ENCODE data around the gene C1QTNF6. TPM values are rescaled to one million over a fixed set of nuclear protein-coding genes. Genes with fewer than 3 reads are reported as not detected.

C1QTNF6 gene
- total RNA-seq, 1 experiment from 2014 or later: 6.3 TPM

GRCh38 chr22:37148742-37149665 is 39.0 kb downstream of the C1QTNF6 start:
- POLR2A ChIA-PET (ENCODE audit: low non-redundant PET): no interaction called here
- no TSS peak for BruUV-seq (replicated peaks)
- intact Hi-C loops (cut with micrococcal nuclease; ENCODE audit: unreplicated experiment): no loop called here
- DNase-seq (ENCODE audit: low spot score): no peak
- H3K36me3 ChIP-seq (ENCODE audit: insufficient read depth, low read length, poor library complexity, severe bottlenecking): no peaks in the 10 kb centered on the region
- no peak overlapping the region for H3K4me3 ChIP-seq (ENCODE audit: low read depth, low read length, poor library complexity, severe bottlenecking)
- no peaks in the 10 kb centered on the region for H3K9me3 ChIP-seq (ENCODE audit: low read depth, low read length, poor library complexity, severe bottlenecking)
- H3K27ac ChIP-seq (ENCODE audit: low read depth, low read length, poor library complexity, severe bottlenecking): no peak overlapping the region
- H3K27me3 ChIP-seq (replicated peaks; ENCODE audit: insufficient read depth, low read depth, low read length, poor library complexity): no peaks in the 10 kb centered on the region
- peaks cover 3% of the 10 kb centered on the region for H3K4me1 ChIP-seq (ENCODE audit: insufficient read depth, low read length, poor library complexity, severe bottlenecking)
- TF ChIP-seq CTCF (conservative IDR thresholded peaks at IDR 0.05; ENCODE audit: low read depth, low read length) (no peak), EZH2 (IDR thresholded peaks at IDR 0.05; ENCODE audit: borderline replicate concordance, low read depth, low read length, poor library complexity, severe bottlenecking) (no peak)
- CTCF ChIA-PET: no interaction called here

DNA sequence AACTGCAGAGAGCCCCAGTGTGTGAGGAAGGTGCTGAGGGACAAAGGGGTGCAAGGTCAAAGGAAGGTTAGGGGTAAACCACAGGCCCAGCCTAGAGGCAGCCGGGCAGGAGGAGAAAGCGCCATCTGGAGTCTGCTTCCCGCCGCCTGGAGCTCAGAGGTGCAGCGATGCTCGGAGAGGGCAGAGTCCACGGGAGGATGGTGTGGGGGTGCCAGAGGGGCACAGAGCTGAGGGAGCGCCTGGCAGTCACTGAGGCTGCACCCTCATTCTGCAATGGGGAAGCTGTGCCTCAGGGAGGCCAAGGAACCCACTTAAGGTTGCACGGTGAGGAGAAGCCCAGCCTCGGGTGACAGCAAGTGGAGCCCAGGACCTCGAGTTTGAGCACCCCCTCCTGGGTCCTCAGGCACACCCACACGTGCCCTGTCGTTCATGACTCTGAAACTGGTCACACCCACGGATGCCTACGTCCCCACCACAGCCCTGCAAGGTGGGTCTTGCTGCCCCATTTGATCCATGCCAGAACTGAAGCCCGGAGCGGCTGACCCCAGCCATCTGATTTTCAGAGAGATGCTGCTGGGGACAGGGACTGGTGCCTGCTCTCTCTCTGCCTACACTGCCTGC is 39.9 kb downstream of the C1QTNF6 start:
- ChIA-PET CTCF (no interaction called here), POLR2A (ENCODE audit: low non-redundant PET) (no interaction called here)
- DNase-seq (ENCODE audit: low spot score): no peak
- no peak overlapping the region for H3K27ac ChIP-seq (ENCODE audit: low read depth, low read length, poor library complexity, severe bottlenecking)
- no peaks in the 10 kb centered on the region for H3K27me3 ChIP-seq (replicated peaks; ENCODE audit: insufficient read depth, low read depth, low read length, poor library complexity)
- peaks cover 3% of the 10 kb centered on the region for H3K4me1 ChIP-seq (ENCODE audit: insufficient read depth, low read length, poor library complexity, severe bottlenecking)
- no peak for TF ChIP-seq EZH2 (IDR thresholded peaks at IDR 0.05; ENCODE audit: borderline replicate concordance, low read depth, low read length, poor library complexity, severe bottlenecking)
- H3K4me3 ChIP-seq (ENCODE audit: low read depth, low read length, poor library complexity, severe bottlenecking): no peak overlapping the region
- no peaks in the 10 kb centered on the region for H3K36me3 ChIP-seq (ENCODE audit: insufficient read depth, low read length, poor library complexity, severe bottlenecking)
- intact Hi-C loops (cut with micrococcal nuclease; ENCODE audit: unreplicated experiment): no loop called here
- no peaks in the 10 kb centered on the region for H3K9me3 ChIP-seq (ENCODE audit: low read depth, low read length, poor library complexity, severe bottlenecking)
- no TSS peak for BruUV-seq (replicated peaks)

GRCh38 chr22:37147186-37147990 is 40.7 kb downstream of the C1QTNF6 start:
- CTCF ChIA-PET: no interaction called here
- H3K27me3 ChIP-seq (replicated peaks; ENCODE audit: insufficient read depth, low read depth, low read length, poor library complexity): no peaks in the 10 kb centered on the region

More at GRCh38 chr22:37147186-37147990, 40.7 kb downstream of the C1QTNF6 start:
- Histone ChIP-seq H3K4me3 (ENCODE audit: low read depth, low read length, poor library complexity, severe bottlenecking) (no peak overlapping the region), H3K9me3 (ENCODE audit: low read depth, low read length, poor library complexity, severe bottlenecking) (no peaks in the 10 kb centered on the region), H3K27ac (ENCODE audit: low read depth, low read length, poor library complexity, severe bottlenecking) (no peak overlapping the region), H3K36me3 (ENCODE audit: insufficient read depth, low read length, poor library complexity, severe bottlenecking) (no peaks in the 10 kb centered on the region), H3K4me1 (ENCODE audit: insufficient read depth, low read length, poor library complexity, severe bottlenecking) (peaks cover 3% of the 10 kb centered on the region)
- BruUV-seq (replicated peaks): no TSS peak
- no peak for TF ChIP-seq EZH2 (IDR thresholded peaks at IDR 0.05; ENCODE audit: borderline replicate concordance, low read depth, low read length, poor library complexity, severe bottlenecking)
- TF ChIP-seq CTCF (conservative IDR thresholded peaks at IDR 0.05; ENCODE audit: low read depth, low read length): no peak
- DNase-seq (ENCODE audit: low spot score): no peak
- POLR2A ChIA-PET (ENCODE audit: low non-redundant PET): interaction anchor here (0.6 kb wide), 1 partner anchor 593 kb away, joined by 3 read pairs; no protein-coding TSS in a partner anchor
- intact Hi-C loops (cut with micrococcal nuclease; ENCODE audit: unreplicated experiment): no loop called here

All from A673 (cell line).